HL-60 (cell line): ENCODE measurements around the gene SENP6.

ENCODE experiments used
- DNase-seq, 2 experiments: peaks; one replicate each; pipeline ENCODE4 v3.0.0-alpha.2; 2010 to 2020; ENCODE audit warnings: low read depth in 1 of 2, low spot score in 1 of 2
- H3K27ac ChIP-seq: fragments of 250-450 bp; sonication (Bioruptor Pico); replicated peaks from 2 replicates; pipeline ENCODE4 v1.5.1; 2020; ENCODE audit warnings: mild to moderate bottlenecking, moderate library complexity
- H3K27me3 ChIP-seq: fragments of 250-450 bp; sonication (Bioruptor Pico); 2 replicates; pipeline ENCODE4 v1.5.1; 2021; ENCODE audit warnings: mild to moderate bottlenecking, moderate library complexity; ENCODE audit not compliant: insufficient read depth, poor library complexity, severe bottlenecking
- H3K4me3 ChIP-seq: replicated peaks from 2 replicates; pipeline ENCODE4 v1.5.1; 2011; ENCODE audit warnings: mild to moderate bottlenecking, control low read depth, low read length; ENCODE audit not compliant: insufficient read depth
- GABPA ChIP-seq: IDR thresholded peaks from 2 replicates; pipeline ENCODE4 v1.6.1; 2012; ENCODE audit warnings: low read depth
- POLR2AphosphoS5 ChIP-seq: IDR thresholded peaks from 2 replicates; pipeline ENCODE4 v1.6.1; 2012; ENCODE audit warnings: low read depth
- SPI1 ChIP-seq: IDR thresholded peaks from 2 replicates; pipeline ENCODE4 v1.6.1; 2012; ENCODE audit warnings: low read depth, mild to moderate bottlenecking, borderline replicate concordance
- TF ChIP-seq, protein P1 (sequence below): IDR thresholded peaks from 2 replicates; pipeline ENCODE4 v1.6.1; 2012; ENCODE audit warnings: low read depth; ENCODE audit not compliant: insufficient replicate concordance
- TF ChIP-seq, protein P2 (sequence below): IDR thresholded peaks from one replicate; pipeline ENCODE4 v1.5.1; 2011; ENCODE audit warnings: low read length, control low read depth, inconsistent platforms; ENCODE audit not compliant: insufficient read depth

Gene SENP6

DNA sequence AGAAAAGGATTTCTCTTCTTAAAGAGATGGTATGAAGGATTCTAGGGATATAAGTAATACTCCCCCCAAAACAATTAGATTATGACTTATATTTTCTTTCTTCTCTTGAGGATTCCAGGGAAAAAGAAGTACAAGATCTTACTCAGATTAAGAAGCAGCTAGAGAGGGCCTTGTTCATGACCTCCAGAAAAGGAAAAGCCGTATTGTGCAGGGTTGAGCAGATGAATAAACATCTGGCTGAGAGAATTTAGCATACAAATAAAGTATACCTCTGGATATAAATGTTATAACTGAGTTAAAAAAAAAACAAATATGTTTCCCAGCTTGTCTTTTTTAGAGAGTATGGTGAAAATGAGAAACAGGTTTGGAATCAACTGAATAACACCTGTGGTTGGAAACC is 158.6 kb downstream of the SENP6 start:
- Histone ChIP-seq H3K27me3 (peaks cover 7% of the 10 kb centered on the region), H3K27ac (no peak overlapping the region), H3K4me3 (no peak overlapping the region)
- TF ChIP-seq SPI1, result no peak
- TF ChIP-seq, protein P1, sequence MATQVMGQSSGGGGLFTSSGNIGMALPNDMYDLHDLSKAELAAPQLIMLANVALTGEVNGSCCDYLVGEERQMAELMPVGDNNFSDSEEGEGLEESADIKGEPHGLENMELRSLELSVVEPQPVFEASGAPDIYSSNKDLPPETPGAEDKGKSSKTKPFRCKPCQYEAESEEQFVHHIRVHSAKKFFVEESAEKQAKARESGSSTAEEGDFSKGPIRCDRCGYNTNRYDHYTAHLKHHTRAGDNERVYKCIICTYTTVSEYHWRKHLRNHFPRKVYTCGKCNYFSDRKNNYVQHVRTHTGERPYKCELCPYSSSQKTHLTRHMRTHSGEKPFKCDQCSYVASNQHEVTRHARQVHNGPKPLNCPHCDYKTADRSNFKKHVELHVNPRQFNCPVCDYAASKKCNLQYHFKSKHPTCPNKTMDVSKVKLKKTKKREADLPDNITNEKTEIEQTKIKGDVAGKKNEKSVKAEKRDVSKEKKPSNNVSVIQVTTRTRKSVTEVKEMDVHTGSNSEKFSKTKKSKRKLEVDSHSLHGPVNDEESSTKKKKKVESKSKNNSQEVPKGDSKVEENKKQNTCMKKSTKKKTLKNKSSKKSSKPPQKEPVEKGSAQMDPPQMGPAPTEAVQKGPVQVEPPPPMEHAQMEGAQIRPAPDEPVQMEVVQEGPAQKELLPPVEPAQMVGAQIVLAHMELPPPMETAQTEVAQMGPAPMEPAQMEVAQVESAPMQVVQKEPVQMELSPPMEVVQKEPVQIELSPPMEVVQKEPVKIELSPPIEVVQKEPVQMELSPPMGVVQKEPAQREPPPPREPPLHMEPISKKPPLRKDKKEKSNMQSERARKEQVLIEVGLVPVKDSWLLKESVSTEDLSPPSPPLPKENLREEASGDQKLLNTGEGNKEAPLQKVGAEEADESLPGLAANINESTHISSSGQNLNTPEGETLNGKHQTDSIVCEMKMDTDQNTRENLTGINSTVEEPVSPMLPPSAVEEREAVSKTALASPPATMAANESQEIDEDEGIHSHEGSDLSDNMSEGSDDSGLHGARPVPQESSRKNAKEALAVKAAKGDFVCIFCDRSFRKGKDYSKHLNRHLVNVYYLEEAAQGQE, result no peak
- no peak for TF ChIP-seq POLR2AphosphoS5
- no peak for TF ChIP-seq GABPA
- TF ChIP-seq, protein P2, sequence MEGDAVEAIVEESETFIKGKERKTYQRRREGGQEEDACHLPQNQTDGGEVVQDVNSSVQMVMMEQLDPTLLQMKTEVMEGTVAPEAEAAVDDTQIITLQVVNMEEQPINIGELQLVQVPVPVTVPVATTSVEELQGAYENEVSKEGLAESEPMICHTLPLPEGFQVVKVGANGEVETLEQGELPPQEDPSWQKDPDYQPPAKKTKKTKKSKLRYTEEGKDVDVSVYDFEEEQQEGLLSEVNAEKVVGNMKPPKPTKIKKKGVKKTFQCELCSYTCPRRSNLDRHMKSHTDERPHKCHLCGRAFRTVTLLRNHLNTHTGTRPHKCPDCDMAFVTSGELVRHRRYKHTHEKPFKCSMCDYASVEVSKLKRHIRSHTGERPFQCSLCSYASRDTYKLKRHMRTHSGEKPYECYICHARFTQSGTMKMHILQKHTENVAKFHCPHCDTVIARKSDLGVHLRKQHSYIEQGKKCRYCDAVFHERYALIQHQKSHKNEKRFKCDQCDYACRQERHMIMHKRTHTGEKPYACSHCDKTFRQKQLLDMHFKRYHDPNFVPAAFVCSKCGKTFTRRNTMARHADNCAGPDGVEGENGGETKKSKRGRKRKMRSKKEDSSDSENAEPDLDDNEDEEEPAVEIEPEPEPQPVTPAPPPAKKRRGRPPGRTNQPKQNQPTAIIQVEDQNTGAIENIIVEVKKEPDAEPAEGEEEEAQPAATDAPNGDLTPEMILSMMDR, result no peak
- no peak for DNase-seq

DNA sequence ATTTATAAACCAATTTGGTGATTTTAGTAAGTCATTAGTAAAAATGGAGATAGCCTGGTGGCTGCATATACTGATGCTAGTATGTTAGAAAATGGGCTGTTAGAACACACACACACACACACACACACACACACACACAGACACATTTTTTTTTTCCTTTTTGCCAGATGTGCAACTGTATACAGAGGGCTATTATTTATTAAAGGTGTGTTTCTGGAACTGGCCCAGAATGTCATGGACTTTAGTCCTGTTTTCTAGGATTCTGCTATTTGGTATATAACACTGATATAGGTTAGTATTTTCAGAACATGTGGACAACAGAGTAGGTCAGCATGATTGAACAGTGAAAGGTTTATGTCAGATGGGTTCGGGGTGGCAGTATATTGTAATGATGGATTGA is 159.8 kb downstream of the SENP6 start:
- no peak overlapping the region for H3K4me3 ChIP-seq

DNA sequence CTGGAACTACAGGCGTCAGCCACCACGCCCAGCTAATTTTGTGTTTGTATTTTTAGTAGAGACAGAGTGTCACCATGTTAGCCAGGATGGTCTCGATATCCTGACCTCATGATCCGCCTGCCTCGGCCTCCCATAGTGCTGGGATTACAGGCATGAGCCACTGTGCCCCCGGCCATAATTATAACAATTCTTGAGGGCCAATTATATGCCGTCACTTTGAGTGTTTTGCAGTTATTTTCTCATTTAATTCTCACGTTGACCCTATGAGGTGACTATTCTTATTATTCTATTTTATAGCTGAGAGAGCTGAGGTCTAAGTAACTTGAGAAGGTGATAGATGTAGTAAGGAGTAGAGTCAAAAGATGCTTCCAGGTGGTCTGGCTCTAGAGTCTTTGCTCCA is 160.4 kb downstream of the SENP6 start:
- TF ChIP-seq, protein P1, result no peak
- TF ChIP-seq POLR2AphosphoS5, result no peak
- TF ChIP-seq SPI1, result no peak
- TF ChIP-seq GABPA, result no peak
- TF ChIP-seq, protein P2, result no peak
- no peak for DNase-seq
- H3K27me3 ChIP-seq, result peaks cover 7% of the 10 kb centered on the region

More for the DNA sequence above, 159.8 kb downstream of the SENP6 start:
- no peak overlapping the region for H3K27ac ChIP-seq
- TF ChIP-seq, protein P1, result no peak
- TF ChIP-seq GABPA (no peak), SPI1 (no peak), POLR2AphosphoS5 (no peak)
- TF ChIP-seq, protein P2, result no peak
- DNase-seq, result no peak
- peaks cover 7% of the 10 kb centered on the region for H3K27me3 ChIP-seq

More for the DNA sequence above, 160.4 kb downstream of the SENP6 start:
- no peak overlapping the region for H3K4me3 ChIP-seq
- H3K27ac ChIP-seq, result no peak overlapping the region
